CD4-positive, alpha-beta T cell treated with Interleukin-6 at 100 ng/mL for 8 hours (primary cell): Measurements from ENCODE around the gene ADAMTSL2.

Experiments
- DNase-seq: peaks from one replicate; pipeline ENCODE4 v3.0.0-alpha.2; 2020; ENCODE audit warnings: mixed read lengths, low spot score

ADAMTSL2 gene

GRCh38 chr9:133575186-133576030 is 40.9 kb downstream of the ADAMTSL2 start:
- no peak for DNase-seq

GRCh38 chr9:133576031-133576874 is 41.7 kb downstream of the ADAMTSL2 start:
- no peak for DNase-seq

- no peak for DNase-seq
Measured at GRCh38 chr9:133576875-133577736, 42.6 kb downstream of the ADAMTSL2 start.

GRCh38 chr9:133577737-133578112 is 43.2 kb downstream of the ADAMTSL2 start:
- no peak for DNase-seq

- DNase-seq, result no peak
Measured at GRCh38 chr9:133578524-133579441, 44.3 kb downstream of the ADAMTSL2 start.

- no peak for DNase-seq
Measured at GRCh38 chr9:133579601-133580418, 45.3 kb downstream of the ADAMTSL2 start.

GRCh38 chr9:133580419-133580738 is 45.9 kb downstream of the ADAMTSL2 start:
- DNase-seq, result no peak

- no peak for DNase-seq
Measured at GRCh38 chr9:133581011-133581410, 46.5 kb downstream of the ADAMTSL2 start.

GRCh38 chr9:133581513-133582343 is 47.2 kb downstream of the ADAMTSL2 start:
- no peak for DNase-seq

- no peak for DNase-seq
Measured at GRCh38 chr9:133582501-133583045, 48.1 kb downstream of the ADAMTSL2 start.

- no peak for DNase-seq
Measured at GRCh38 chr9:133583111-133583510, 48.6 kb downstream of the ADAMTSL2 start.

- no peak for DNase-seq
Measured at GRCh38 chr9:133583586-133583985, 49.1 kb downstream of the ADAMTSL2 start.

- DNase-seq, result no peak
Measured at GRCh38 chr9:133584167-133584558, 49.7 kb downstream of the ADAMTSL2 start.

- DNase-seq, result no peak
Measured at GRCh38 chr9:133584559-133585476, 50.3 kb downstream of the ADAMTSL2 start.

GRCh38 chr9:133585481-133586351 is 51.2 kb downstream of the ADAMTSL2 start:
- no peak for DNase-seq

- no peak for DNase-seq
Measured at GRCh38 chr9:133587051-133587450, 52.5 kb downstream of the ADAMTSL2 start.

- no peak for DNase-seq
Measured at GRCh38 chr9:133587466-133587865, 53.0 kb downstream of the ADAMTSL2 start.
